Measurements from ENCODE around the gene LLGL1. TPM values are rescaled to one million over a fixed set of nuclear protein-coding genes. Genes with fewer than 3 reads are reported as not detected.

LLGL1 gene
- total RNA-seq, 2 experiments from 2014 or later = 17.5 to 18.4 TPM

GRCh38 chr17:18254888-18255649 is 29.6 kb downstream of the LLGL1 start:
- H3K27me3 Mint-ChIP-seq = no peaks in the 10 kb centered on the region
- CTCF ChIA-PET = interaction anchor here (0.9 to 1.2 kb wide), 2 partner anchors 24 to 37 kb away, joined by 3 read pairs; no protein-coding TSS in a partner anchor
- peaks cover 32% of the 10 kb centered on the region for H3K36me3 Mint-ChIP-seq (ENCODE audit: low read depth)
- ATAC-seq (no peak), DNase-seq (no peak)
- H3K4me3 Mint-ChIP-seq = no peak overlapping the region
- POLR2A ChIA-PET = no interaction called here
- H3K9me3 Mint-ChIP-seq (ENCODE audit: low read depth) = no peaks in the 10 kb centered on the region
- intact Hi-C loops (cut with DNase I, micrococcal nuclease) = no loop called here
- peaks cover 27% of the 10 kb centered on the region for H3K4me1 Mint-ChIP-seq
- H3K27ac Mint-ChIP-seq = no peak overlapping the region

GRCh38 chr17:18256351-18256750 is 30.9 kb downstream of the LLGL1 start:
- Mint-ChIP-seq H3K27me3 (no peaks in the 10 kb centered on the region), H3K36me3 (ENCODE audit: low read depth) (peaks cover 23% of the 10 kb centered on the region), H3K4me3 (no peak overlapping the region), H3K27ac (no peak overlapping the region), H3K9me3 (ENCODE audit: low read depth) (no peaks in the 10 kb centered on the region), H3K4me1 (peaks cover 31% of the 10 kb centered on the region)
- ATAC-seq (no peak), DNase-seq (no peak)
- intact Hi-C loops (cut with DNase I, micrococcal nuclease) = no loop called here
- ChIA-PET CTCF (interaction anchor here (0.7 to 1.2 kb wide), 2 partner anchors 8 to 47 kb away, joined by 3 to 5 read pairs; no protein-coding TSS in a partner anchor), POLR2A (no interaction called here)

- Mint-ChIP-seq H3K27ac (peak overlapping the region; percentile 67), H3K4me3 (peak overlapping the region; percentile 96), H3K9me3 (ENCODE audit: low read depth) (no peaks in the 10 kb centered on the region), H3K36me3 (ENCODE audit: low read depth) (peaks cover 20% of the 10 kb centered on the region), H3K4me1 (peaks cover 36% of the 10 kb centered on the region), H3K27me3 (no peaks in the 10 kb centered on the region)
- ATAC-seq = no peak
- POLR2A ChIA-PET = no interaction called here
- DNase-seq = no peak
- CTCF ChIA-PET = interaction anchor here (0.7 to 1.7 kb wide), 3 partner anchors 9 to 72 kb away, joined by 3 to 5 read pairs (median 3); no protein-coding TSS in a partner anchor
- intact Hi-C loops (cut with DNase I, micrococcal nuclease) = no loop called here
These were observed 31.3 kb downstream of the LLGL1 start for GRCh38 chr17:18256776-18257175.

- DNase-seq (peak; percentile 67), ATAC-seq (peak; percentile 6)
- Mint-ChIP-seq H3K27me3 (no peaks in the 10 kb centered on the region), H3K9me3 (ENCODE audit: low read depth) (no peaks in the 10 kb centered on the region), H3K4me3 (peak overlapping the region; percentile 96), H3K4me1 (peaks cover 41% of the 10 kb centered on the region), H3K36me3 (ENCODE audit: low read depth) (peaks cover 17% of the 10 kb centered on the region), H3K27ac (peak overlapping the region; percentile 94)
- intact Hi-C loops (cut with DNase I, micrococcal nuclease) = no loop called here
- ChIA-PET POLR2A (no interaction called here), CTCF (interaction anchor here (0.5 to 1.7 kb wide), 3 partner anchors 9 to 73 kb away, joined by 3 to 5 read pairs (median 3); no protein-coding TSS in a partner anchor)
These were observed 32.0 kb downstream of the LLGL1 start for GRCh38 chr17:18257268-18257981.

- DNase-seq (peak; percentile 75), ATAC-seq (peak; percentile 37)
- peaks cover 42% of the 10 kb centered on the region for H3K4me1 Mint-ChIP-seq
- H3K9me3 Mint-ChIP-seq (ENCODE audit: low read depth) = no peaks in the 10 kb centered on the region
- H3K27ac Mint-ChIP-seq = peak overlapping the region; percentile 94
- H3K36me3 Mint-ChIP-seq (ENCODE audit: low read depth) = peaks cover 17% of the 10 kb centered on the region
- CTCF ChIA-PET = interaction anchor here (0.5 to 1.7 kb wide), 2 partner anchors 71 to 73 kb away, joined by 3 read pairs; no protein-coding TSS in a partner anchor
- POLR2A ChIA-PET = no interaction called here
- intact Hi-C loops (cut with DNase I, micrococcal nuclease) = loop anchor here in 1 of 2 experiments (1.0 kb wide), 1 partner anchor 33 kb away; the partner anchor contains the start of gene LLGL1
- no peaks in the 10 kb centered on the region for H3K27me3 Mint-ChIP-seq
- H3K4me3 Mint-ChIP-seq = peak overlapping the region; percentile 96
These were observed 32.5 kb downstream of the LLGL1 start for GRCh38 chr17:18257982-18258355.

GRCh38 chr17:18258356-18259038 is 33.1 kb downstream of the LLGL1 start, which contains the start of gene FLII:
TSS of gene FLII (minus strand) at chr17:18258738. CDS start at chr17:18258690, 48 bp downstream.
- CTCF ChIA-PET = interaction anchor here (0.7 to 1.7 kb wide), 2 partner anchors 60 to 74 kb away, joined by 3 read pairs; no protein-coding TSS in a partner anchor
- Mint-ChIP-seq H3K4me1 (peaks cover 42% of the 10 kb centered on the region), H3K27me3 (no peaks in the 10 kb centered on the region), H3K36me3 (ENCODE audit: low read depth) (peaks cover 13% of the 10 kb centered on the region), H3K4me3 (peak within 1 kb of the TSS; percentile 96), H3K9me3 (ENCODE audit: low read depth) (no peaks in the 10 kb centered on the region), H3K27ac (peak within 1 kb of the TSS; percentile 94)
- POLR2A ChIA-PET = no interaction called here
- ATAC-seq (peak; percentile 28), DNase-seq (peak; percentile 66)
- intact Hi-C loops (cut with DNase I, micrococcal nuclease) = loop anchor here in 1 of 2 experiments (1.0 kb wide), 1 partner anchor 33 kb away; the partner anchor contains the start of gene LLGL1

GRCh38 chr17:18259621-18260331 is 34.3 kb downstream of the LLGL1 start:
- Mint-ChIP-seq H3K27ac (peak overlapping the region; percentile 80), H3K4me1 (peaks cover 42% of the 10 kb centered on the region), H3K27me3 (no peaks in the 10 kb centered on the region), H3K9me3 (ENCODE audit: low read depth) (no peaks in the 10 kb centered on the region), H3K36me3 (ENCODE audit: low read depth) (peaks cover 5% of the 10 kb centered on the region), H3K4me3 (peak overlapping the region; percentile 76)
- POLR2A ChIA-PET = no interaction called here
- intact Hi-C loops (cut with DNase I, micrococcal nuclease) = loop anchor here (1.0 to 2.0 kb wide), 8 partner anchors 34 to 221 kb away; partner anchors contain the start of genes ALKBH5 (in 2 of the 2), SMCR8 (in 2 of the 2), ATPAF2 (in 1 of the 2) and GID4 (in 1 of the 2)
- DNase-seq (no peak), ATAC-seq (no peak)
- CTCF ChIA-PET = no interaction called here

- intact Hi-C loops (cut with DNase I, micrococcal nuclease) = loop anchor here (1.0 to 2.0 kb wide), 8 partner anchors 35 to 222 kb away; partner anchors contain the start of genes ALKBH5 (in 2 of the 2), SMCR8 (in 2 of the 2), ATPAF2 (in 1 of the 2) and GID4 (in 1 of the 2)
- Mint-ChIP-seq H3K36me3 (ENCODE audit: low read depth) (peaks cover 5% of the 10 kb centered on the region), H3K9me3 (ENCODE audit: low read depth) (no peaks in the 10 kb centered on the region), H3K4me1 (peaks cover 42% of the 10 kb centered on the region), H3K27me3 (no peaks in the 10 kb centered on the region), H3K27ac (peak within 1 kb of the TSS; percentile 80), H3K4me3 (peak within 1 kb of the TSS; percentile 76)
- CTCF ChIA-PET = interaction anchor here (0.7 to 1.4 kb wide), 2 partner anchors 12 to 54 kb away, joined by 3 to 4 read pairs; partner anchors contain the start of genes SMCR8 and TOP3A
- DNase-seq (peak; percentile 96), ATAC-seq (peak; percentile 92)
- POLR2A ChIA-PET = interaction anchor here (0.7 kb wide), 1 partner anchor 89 kb away, joined by 3 read pairs; no protein-coding TSS in a partner anchor
These were observed 35.1 kb downstream of the LLGL1 start, which contains the start of gene MIEF2 for GRCh38 chr17:18260332-18261145. TSS of gene MIEF2 (plus strand) at chr17:18260662. CDS start at chr17:18262721, 2,059 bp downstream.

- peak; percentile 74 for DNase-seq
- POLR2A ChIA-PET = interaction anchor here (0.7 kb wide), 1 partner anchor 90 kb away, joined by 3 read pairs; no protein-coding TSS in a partner anchor
- ATAC-seq = peak; percentile 14
These were observed 35.7 kb downstream of the LLGL1 start for GRCh38 chr17:18261146-18261515.

More at GRCh38 chr17:18261146-18261515, 35.7 kb downstream of the LLGL1 start:
- CTCF ChIA-PET = interaction anchor here (0.7 to 1.4 kb wide), 3 partner anchors 13 to 54 kb away, joined by 3 to 4 read pairs (median 3); partner anchors contain the start of genes SMCR8 and TOP3A
- Mint-ChIP-seq H3K27me3 (no peaks in the 10 kb centered on the region), H3K36me3 (ENCODE audit: low read depth) (peaks cover 5% of the 10 kb centered on the region), H3K9me3 (ENCODE audit: low read depth) (no peaks in the 10 kb centered on the region), H3K27ac (peak overlapping the region; percentile 67), H3K4me1 (peaks cover 40% of the 10 kb centered on the region), H3K4me3 (peak overlapping the region; percentile 76)
- intact Hi-C loops (cut with DNase I, micrococcal nuclease) = loop anchor here (2.0 kb wide), 3 partner anchors 54 to 222 kb away; partner anchors contain the start of genes ALKBH5 (in 1 of the 2), ATPAF2 (in 1 of the 2), GID4 (in 1 of the 2) and SMCR8 (in 1 of the 2)

Measured in activated CD4-positive, alpha-beta T cell treated with anti-CD3 and anti-CD28 coated beads for 36 hours (primary cell).